A673 (cell line): ENCODE measurements around the gene ZNF213.

ENCODE experiments used
- CTCF ChIP-seq: fragments of 300-800, 200-600 bp; sonication (generic); conservative IDR thresholded peaks from 2 replicates; pipeline ENCODE4 v1.5.1; 2017; ENCODE audit warnings: low read depth, mild to moderate bottlenecking, antibody characterized with exemption, low read length, moderate library complexity, mixed read lengths
- EZH2 ChIP-seq: fragments of 200-600 bp; sonication (generic); IDR thresholded peaks from 2 replicates; pipeline ENCODE4 v1.6.1; 2017; ENCODE audit warnings: borderline replicate concordance, low read depth, mild to moderate bottlenecking, mixed read lengths, antibody characterized with exemption, low read length; ENCODE audit not compliant: poor library complexity, severe bottlenecking

- no peak for TF ChIP-seq CTCF
- no peak for TF ChIP-seq EZH2
These were observed 3.5 kb downstream of the ZNF213 start for GRCh38 chr16:3138342-3138741.
